GM18511 (cell line): ENCODE measurements around the gene NPIPB8.
"Not testable (repeated sequence)": the region's sequence is repeated elsewhere in the genome, so short reads cannot be mapped to it uniquely, and the experiment has no call there.

ENCODE experiments used
- ATAC-seq: cut with Tn5 transposase; IDR thresholded peaks from one replicate; pipeline ENCODE4 v1.9.1; 2021; ENCODE audit warnings: mild to moderate bottlenecking, moderate library complexity; ENCODE audit not compliant: unreplicated experiment

Gene NPIPB8

DNA sequence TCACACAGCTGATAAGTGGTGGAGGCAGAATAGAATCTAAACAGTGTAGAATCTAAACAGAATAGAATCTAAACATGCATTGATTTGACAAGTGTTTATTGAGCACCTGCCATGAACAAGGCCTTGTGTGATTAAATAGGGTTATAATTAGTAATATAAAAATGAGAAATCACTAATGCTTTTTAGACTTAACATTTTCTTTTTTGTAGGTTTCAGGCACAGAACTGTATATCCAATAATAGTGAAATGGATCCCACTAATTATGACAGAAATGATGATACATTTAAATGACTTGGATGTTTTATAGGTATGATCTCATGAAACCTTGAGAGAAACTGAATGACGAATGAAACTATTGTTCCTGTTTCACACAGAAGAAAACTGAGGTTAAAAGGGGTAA, at the start of gene NPIPB8:
Gene NPIPB8 (plus strand): TSS at position 301 of the 400 bp plus-strand sequence. CDS start 296 bp downstream, outside the sequence.
- not testable (repeated sequence) for ATAC-seq

GRCh38 chr16:28589069-28589468, 48.8 kb upstream of the NPIPB8 start:
- no peak for ATAC-seq

- ATAC-seq: no peak
These were observed 47.9 kb upstream of the NPIPB8 start for GRCh38 chr16:28589930-28590329.

- no peak for ATAC-seq
These were observed 47.2 kb upstream of the NPIPB8 start for GRCh38 chr16:28590384-28591340.

- no peak for ATAC-seq
These were observed 46.5 kb upstream of the NPIPB8 start for GRCh38 chr16:28591355-28591754.

DNA sequence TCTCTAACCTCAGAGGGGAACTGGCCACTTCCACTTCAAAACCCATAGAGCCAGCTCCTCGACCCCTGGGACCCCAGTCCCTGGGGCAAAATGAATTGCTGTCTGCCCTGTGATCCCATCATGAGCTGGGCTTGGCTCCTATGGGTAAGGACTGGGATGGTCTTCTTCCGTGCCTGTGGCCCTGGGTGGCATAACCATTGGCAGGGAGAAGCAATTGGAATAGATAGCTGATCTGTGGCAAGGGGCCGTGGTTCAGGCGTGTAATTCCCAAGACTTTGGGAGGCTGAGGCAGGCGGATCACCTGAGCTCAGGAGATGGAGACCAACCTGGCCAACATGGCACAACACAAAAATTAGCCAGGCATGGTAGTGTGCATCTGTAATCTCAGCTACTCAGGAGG, 45.4 kb upstream of the NPIPB8 start:
- ATAC-seq: no peak

- ATAC-seq: no peak
These were observed 44.8 kb upstream of the NPIPB8 start for GRCh38 chr16:28592979-28593553.

DNA sequence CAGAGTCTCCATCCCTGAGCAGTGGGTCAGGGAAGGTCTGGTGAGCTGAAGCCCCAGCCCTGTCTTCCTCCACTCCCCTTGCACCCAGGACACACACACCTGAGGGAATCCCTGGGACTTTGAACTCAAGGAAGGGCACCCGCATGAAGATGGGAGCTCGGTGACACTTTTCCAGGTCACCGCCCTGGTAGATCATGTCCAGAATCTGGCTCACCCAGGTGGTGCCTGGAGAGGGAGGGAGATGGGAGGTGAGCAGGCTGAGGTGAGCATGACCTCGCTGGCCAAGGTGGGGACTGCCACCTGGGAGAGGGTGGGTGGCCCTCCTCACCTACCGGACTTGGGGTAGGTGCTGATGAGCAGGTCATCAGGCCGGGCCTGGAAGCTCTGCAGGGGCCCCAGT, 42.4 kb upstream of the NPIPB8 start:
- ATAC-seq: not testable (repeated sequence)

DNA sequence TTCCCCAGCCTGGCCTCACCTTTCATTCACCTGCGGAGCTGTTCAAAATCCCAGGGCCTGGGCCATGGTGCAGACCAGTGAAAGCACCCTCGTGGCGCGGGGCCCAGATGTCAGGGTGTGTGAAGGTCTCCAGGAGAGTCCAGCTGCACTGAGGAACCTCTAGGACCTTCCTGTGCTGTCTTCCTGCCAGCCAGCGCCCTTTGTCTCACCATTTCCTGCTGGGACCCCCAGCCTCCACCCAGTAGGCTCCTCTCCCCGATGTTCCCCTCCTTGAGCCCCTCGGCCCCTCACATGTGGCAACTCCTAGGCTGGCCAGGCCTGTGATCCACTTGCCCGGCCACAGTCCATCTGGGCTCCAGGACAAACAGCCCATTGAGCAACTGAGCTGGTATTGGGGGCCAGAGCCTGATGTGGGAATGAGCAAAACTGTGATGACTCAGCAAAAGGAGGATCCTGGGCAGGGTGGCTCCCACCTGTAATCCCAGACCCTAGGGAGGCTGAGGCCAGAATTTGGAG, 41.7 kb upstream of the NPIPB8 start:
- no peak for ATAC-seq

- ATAC-seq: no peak
These were observed 40.8 kb upstream of the NPIPB8 start, which contains the start of gene SULT1A2 for GRCh38 chr16:28596840-28597691. Gene SULT1A2, minus strand, starts transcription at chr16:28597050. Its CDS starts 1,120 bp downstream, at chr16:28595930.

DNA sequence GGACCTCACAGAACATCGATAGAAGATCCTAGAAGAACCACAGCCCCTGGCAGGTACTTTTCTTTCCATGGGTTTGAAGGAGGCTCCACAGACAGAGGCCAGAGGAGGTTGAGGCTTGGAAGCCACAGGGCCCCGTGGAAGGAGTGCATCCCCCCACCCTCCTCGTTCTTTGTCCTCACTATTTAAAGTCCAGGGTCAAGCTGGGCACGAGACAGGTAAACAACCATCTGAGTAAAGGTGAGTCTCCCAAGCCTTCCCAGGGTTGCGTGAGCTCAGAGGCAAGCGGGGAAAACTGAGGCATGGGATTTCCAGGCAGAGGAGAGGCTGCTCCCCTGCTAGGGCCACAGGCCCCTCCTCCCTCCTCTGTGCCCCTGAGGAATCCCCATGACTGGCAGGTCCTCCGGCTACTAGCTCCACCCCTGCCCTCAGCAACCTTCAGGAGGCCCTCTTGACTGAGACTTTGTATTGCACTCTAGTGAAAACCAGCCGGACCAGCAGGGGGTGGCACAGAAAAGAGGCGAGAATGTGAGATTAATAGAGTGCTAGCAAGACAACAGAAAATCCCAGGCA, 40.1 kb upstream of the NPIPB8 start:
- no peak for ATAC-seq

GRCh38 chr16:28599377-28600285, 38.2 kb upstream of the NPIPB8 start:
- ATAC-seq: peak; percentile 75

- not testable (repeated sequence) for ATAC-seq
These were observed 36.9 kb upstream of the NPIPB8 start for GRCh38 chr16:28600965-28601364.

- not testable (repeated sequence) for ATAC-seq
These were observed 36.3 kb upstream of the NPIPB8 start for GRCh38 chr16:28601589-28601988.

GRCh38 chr16:28602062-28602461, 35.8 kb upstream of the NPIPB8 start:
- not testable (repeated sequence) for ATAC-seq

DNA sequence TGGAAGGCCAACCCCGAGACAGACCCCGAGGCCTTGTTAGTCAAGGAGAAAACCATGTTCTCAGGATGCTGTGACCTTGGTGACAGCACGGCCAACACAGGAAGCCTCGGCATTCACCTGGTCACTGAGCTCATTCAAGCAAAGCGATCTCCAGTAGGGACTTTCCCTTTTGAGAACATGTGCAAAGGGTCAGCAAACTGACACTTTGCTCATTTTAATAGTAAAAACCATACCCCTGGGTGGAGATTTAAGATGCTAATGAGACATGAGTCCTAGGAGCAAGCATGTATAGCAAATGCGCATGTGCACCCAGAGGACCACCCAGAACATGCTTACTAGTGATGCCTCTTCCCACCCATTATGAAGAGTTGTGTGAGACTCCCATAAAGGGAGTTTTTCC, 35.3 kb upstream of the NPIPB8 start:
- ATAC-seq: peak; percentile 39

DNA sequence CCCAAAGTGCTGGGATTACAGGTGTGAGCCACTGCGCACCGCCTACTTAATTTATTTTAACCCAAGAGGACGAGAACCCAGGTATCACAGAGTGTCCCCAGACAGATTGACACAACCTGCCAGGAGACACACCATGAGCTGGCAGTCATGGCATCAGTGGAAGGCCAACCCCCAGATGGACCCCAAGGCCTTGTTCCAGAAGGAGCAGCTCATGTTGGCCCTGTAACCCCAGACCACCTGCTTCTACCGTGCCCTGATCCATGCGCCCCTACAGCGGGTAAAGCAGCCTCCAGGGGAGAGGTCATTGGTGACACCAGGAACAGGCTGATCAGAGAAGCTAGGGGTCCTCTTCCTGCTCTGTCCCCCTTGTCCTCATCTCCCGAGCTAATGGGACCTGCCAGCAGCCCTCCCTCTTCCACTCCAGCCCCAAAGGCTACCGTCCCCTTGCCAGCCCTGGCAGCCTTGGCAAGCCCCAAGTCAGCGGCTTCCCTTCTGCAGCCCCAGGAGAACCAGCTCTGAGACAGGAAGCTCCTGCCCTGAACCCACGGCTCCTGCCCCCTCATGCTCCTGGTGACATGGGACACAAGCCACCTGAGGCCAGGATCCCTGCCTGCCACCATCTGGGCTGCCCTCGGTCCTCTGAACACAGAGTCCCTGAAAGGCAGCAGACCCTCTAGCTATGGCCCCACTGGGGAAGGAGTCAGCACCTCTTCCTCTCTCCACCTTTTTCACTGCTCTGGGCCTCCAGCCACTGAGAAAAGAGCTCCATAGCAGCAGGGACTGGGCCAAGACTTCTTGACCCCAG, 34.3 kb upstream of the NPIPB8 start:
- ATAC-seq: no peak

DNA sequence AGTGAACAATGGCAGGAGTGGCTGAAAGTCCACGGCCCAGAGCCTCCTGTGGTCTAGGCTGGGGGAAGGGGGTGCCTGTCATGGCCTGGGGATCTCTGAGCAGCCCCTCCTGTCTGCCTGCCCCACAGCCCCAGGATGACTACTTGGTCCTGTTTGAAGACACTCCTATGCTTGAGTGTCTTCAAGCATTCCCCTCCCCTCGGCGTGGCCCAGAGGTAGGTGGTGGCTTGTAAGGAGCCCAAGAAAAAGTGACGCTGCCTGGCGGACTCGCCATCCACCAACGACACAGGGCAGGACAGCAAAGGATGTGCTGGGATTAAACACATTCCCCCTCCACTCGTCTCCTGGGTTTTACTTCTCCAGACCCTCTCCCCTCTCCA, 33.7 kb upstream of the NPIPB8 start:
- ATAC-seq: no peak
